Activated naive CD8-positive, alpha-beta T cell treated with anti-CD3 and anti-CD28 coated beads, Interleukin-2, amount 50 U/mL, for 24 hours (primary cell): ENCODE results near the gene LMNTD2.
"Not testable (repeated sequence)": the region's sequence is repeated elsewhere in the genome, so short reads cannot be mapped to it uniquely, and the experiment has no call there.

Experiments
- ATAC-seq: fragments of 150-1000 bp; cut with Tn5 transposase; one replicate; pipeline ENCODE4 v1.10.0; 2021
- DNase-seq: peaks from one replicate; pipeline ENCODE4 v3.0.0; 2021
- H3K27ac Mint-ChIP-seq: one replicate; pipeline ENCODE4 v1.8.0; 2021; ENCODE audit warnings: mild to moderate bottlenecking, mixed read lengths
- H3K27me3 Mint-ChIP-seq: one replicate; pipeline ENCODE4 v1.8.0; 2021; ENCODE audit warnings: mixed read lengths
- H3K36me3 Mint-ChIP-seq: one replicate; pipeline ENCODE4 v1.8.0; 2021; ENCODE audit warnings: low read depth, mixed read lengths
- H3K4me1 Mint-ChIP-seq: one replicate; pipeline ENCODE4 v1.8.0; 2021; ENCODE audit warnings: mixed read lengths
- H3K4me3 Mint-ChIP-seq: one replicate; pipeline ENCODE4 v1.8.0; 2021; ENCODE audit warnings: mild to moderate bottlenecking, moderate library complexity, mixed read lengths
- H3K9me3 Mint-ChIP-seq: one replicate; pipeline ENCODE4 v1.8.0; 2021; ENCODE audit warnings: mixed read lengths

Gene LMNTD2

DNA sequence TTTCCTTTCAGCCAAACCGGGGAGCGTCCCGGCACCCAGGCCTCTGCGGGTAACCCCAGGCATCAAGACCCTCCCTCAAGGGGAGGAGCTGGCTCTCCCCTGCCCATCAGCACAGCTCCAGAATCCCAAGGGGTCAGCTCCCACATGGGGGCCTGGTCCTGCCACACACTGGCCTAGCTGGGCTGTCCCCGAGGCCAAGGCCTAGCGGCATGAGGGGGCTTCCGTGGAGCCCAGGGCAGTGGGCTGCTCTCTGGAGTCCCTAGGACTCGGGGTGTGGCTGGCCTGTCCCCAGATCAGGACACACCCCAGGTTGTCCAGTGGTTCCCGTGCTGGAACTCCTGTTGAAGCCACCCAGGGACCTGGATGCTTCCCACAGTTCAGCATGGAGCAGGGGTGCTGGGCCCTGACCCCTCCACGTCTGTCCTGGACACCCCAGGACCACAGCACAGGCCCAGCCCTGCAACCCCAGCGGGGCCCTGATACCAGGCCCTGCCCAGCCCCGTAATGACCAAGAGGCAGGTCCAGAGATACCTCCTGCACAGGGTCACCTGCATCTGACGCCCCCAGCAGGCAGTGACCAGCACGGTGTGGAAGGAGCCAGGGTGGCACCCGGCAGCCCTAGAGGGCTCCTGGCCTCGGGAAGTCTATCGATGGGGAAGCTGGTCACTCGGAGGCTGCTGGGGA lies 30.7 kb downstream of the LMNTD2 start:
- H3K27me3 Mint-ChIP-seq, result no peaks in the 10 kb centered on the region
- no peak overlapping the region for H3K4me3 Mint-ChIP-seq
- no peaks in the 10 kb centered on the region for H3K9me3 Mint-ChIP-seq
- no peak overlapping the region for H3K27ac Mint-ChIP-seq
- no peak for DNase-seq
- no peak for ATAC-seq
- H3K36me3 Mint-ChIP-seq, result peaks cover 2% of the 10 kb centered on the region
- no peaks in the 10 kb centered on the region for H3K4me1 Mint-ChIP-seq

DNA sequence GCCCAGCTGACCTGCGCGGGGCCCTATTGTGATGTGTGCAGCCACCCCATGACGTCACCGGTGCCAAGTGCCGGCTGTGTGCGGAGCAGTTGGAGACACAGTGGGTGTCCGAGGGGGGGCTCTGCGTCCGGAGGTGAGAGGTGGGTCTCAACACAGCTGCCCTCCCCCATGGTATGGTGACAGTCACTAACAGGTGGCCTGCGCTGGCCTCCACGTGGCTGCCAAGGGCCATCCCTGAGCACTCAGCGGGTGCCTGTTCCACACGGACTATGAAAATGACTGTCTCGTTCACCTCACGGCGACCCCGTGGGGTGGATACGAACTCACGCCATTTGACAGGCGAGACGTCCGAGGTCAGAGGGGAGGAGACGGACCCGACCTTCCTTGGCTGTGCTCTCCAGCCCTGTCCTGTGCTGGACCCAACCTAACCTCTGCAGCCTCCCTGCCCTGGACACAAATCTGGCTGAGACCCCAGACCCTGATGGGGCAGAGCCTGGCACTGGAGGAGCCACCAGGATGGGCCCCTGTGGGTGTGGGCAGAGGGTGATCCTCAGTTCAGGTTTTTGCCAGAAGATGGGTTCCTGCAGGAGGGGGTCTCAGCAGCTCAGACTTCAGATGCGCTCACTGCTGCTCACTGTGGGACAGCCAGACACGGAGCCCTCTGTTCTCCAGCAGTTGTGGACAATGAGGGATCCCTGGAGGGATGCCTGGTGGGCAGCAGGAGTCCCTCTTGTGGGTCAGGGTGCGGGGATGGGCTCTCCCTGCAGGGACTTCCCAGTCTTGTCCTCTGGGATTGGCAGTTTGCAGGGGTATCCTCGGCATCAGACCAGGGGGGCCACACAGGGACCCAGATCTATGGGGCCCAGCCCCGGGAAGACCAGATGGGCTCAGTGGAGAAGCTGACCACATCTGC lies 31.5 kb downstream of the LMNTD2 start:
- Mint-ChIP-seq H3K9me3 (no peaks in the 10 kb centered on the region), H3K36me3 (peaks cover 2% of the 10 kb centered on the region), H3K27me3 (no peaks in the 10 kb centered on the region), H3K27ac (no peak overlapping the region), H3K4me3 (no peak overlapping the region), H3K4me1 (no peaks in the 10 kb centered on the region)
- ATAC-seq (no peak), DNase-seq (no peak)

DNA sequence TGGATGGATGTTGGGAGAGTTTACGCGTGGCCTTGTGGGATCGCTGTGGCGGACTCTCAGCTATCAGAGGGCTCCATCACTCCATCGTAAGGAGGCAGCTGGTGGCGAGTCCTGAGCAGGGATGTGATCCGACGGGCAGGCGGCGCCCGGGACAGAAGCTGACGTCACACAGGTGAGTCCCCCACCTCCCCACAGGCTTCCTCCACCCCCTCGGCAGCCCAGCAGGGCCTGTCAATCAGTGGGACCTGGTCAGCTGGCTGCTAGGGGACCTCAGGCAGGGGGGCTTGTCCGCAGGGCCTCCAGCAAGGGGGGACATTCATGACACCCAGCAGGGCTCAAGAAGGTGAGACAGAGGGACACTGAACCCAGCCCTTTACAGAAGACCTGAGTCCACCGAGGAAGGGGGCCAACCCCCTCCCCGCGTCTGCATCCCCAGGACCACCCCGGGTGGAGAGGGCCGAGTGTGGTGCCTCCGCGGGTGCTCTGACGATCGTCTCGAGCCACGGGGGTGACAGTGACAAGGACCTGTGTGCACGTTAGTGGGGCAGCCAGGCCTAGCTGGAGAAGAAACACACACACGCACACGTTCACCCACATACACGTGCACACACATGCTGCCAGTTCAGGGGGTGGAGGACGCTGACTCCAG lies 32.2 kb downstream of the LMNTD2 start:
- H3K9me3 Mint-ChIP-seq, result no peaks in the 10 kb centered on the region
- no peak overlapping the region for H3K4me3 Mint-ChIP-seq
- no peaks in the 10 kb centered on the region for H3K4me1 Mint-ChIP-seq
- DNase-seq (no peak), ATAC-seq (no peak)
- peaks cover 2% of the 10 kb centered on the region for H3K36me3 Mint-ChIP-seq
- no peaks in the 10 kb centered on the region for H3K27me3 Mint-ChIP-seq
- H3K27ac Mint-ChIP-seq, result no peak overlapping the region

DNA sequence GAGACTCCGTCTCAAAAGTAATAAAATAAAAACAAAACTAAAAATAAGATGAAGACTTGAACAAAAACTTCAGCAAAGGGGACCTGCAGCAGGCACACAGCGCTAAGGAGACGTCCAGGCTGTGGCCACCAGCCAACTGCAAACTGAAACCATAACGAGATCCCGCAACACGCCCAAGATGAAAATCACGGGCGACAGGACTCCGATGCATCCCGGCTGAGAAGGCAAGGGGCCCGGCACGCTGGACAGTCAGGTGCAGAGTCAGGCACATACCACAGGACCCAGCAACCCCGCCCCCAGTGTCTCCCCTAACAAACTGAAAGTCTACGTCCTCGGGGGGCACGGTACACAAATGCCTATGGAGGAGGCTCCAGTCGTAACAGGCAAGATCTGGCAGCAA lies 34.3 kb downstream of the LMNTD2 start:
- no peak overlapping the region for H3K4me3 Mint-ChIP-seq
- no peak overlapping the region for H3K27ac Mint-ChIP-seq
- DNase-seq (no peak), ATAC-seq (no peak)
- H3K36me3 Mint-ChIP-seq, result no peaks in the 10 kb centered on the region
- H3K9me3 Mint-ChIP-seq, result no peaks in the 10 kb centered on the region
- no peaks in the 10 kb centered on the region for H3K4me1 Mint-ChIP-seq
- no peaks in the 10 kb centered on the region for H3K27me3 Mint-ChIP-seq

GRCh38 chr11:521177-521688 lies 39.3 kb downstream of the LMNTD2 start:
- ATAC-seq, result no peak
- Mint-ChIP-seq H3K27ac (no peak overlapping the region), H3K27me3 (no peaks in the 10 kb centered on the region), H3K4me3 (no peak overlapping the region), H3K9me3 (peaks cover 7% of the 10 kb centered on the region), H3K4me1 (peaks cover 7% of the 10 kb centered on the region), H3K36me3 (peaks cover 12% of the 10 kb centered on the region)
- DNase-seq, result no peak

DNA sequence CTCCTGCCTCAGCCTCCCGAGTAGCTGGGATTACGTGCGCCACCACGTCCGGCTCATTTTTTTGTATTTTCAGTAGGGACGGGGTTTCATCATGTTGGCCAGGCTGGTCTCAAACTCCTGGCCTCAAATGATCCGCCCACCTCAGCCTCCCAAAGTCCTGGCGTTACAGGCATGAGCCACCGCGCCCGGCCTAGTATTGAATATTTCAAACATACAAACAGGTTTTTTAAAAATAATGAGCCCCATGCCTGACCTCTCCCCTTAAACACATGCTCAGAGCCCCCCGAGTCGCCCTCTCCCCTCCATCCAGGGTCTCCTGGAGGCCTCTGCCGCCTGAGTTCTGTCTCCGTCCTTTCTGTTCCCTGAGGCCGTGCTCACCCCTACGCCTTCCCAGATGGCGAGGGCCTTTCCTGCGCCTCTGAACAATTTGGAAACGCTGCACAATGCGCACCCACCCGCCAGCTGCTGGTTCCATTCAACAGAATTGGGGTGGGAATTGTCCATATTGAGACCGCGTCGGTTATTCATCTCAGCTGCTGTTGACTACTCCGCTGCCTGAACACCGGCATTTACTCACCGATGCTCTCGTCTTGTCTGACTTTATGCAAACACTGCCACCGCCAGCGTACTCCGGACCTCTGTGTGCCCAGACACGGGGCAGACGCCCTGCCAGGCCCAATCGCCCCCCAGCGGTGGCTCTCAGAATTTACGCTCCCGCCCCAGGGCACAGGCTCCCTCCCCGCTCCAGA lies 39.9 kb downstream of the LMNTD2 start:
- Mint-ChIP-seq H3K4me3 (no peak overlapping the region), H3K4me1 (peaks cover 7% of the 10 kb centered on the region), H3K27ac (no peak overlapping the region), H3K9me3 (peaks cover 7% of the 10 kb centered on the region), H3K27me3 (no peaks in the 10 kb centered on the region), H3K36me3 (peaks cover 12% of the 10 kb centered on the region)
- ATAC-seq, result no peak
- DNase-seq, result no peak

GRCh38 chr11:518463-519202 lies 41.9 kb downstream of the LMNTD2 start:
- peak overlapping the region; percentile 57 for H3K4me3 Mint-ChIP-seq
- H3K27ac Mint-ChIP-seq, result no peak overlapping the region
- peak; percentile 89 for DNase-seq

DNA sequence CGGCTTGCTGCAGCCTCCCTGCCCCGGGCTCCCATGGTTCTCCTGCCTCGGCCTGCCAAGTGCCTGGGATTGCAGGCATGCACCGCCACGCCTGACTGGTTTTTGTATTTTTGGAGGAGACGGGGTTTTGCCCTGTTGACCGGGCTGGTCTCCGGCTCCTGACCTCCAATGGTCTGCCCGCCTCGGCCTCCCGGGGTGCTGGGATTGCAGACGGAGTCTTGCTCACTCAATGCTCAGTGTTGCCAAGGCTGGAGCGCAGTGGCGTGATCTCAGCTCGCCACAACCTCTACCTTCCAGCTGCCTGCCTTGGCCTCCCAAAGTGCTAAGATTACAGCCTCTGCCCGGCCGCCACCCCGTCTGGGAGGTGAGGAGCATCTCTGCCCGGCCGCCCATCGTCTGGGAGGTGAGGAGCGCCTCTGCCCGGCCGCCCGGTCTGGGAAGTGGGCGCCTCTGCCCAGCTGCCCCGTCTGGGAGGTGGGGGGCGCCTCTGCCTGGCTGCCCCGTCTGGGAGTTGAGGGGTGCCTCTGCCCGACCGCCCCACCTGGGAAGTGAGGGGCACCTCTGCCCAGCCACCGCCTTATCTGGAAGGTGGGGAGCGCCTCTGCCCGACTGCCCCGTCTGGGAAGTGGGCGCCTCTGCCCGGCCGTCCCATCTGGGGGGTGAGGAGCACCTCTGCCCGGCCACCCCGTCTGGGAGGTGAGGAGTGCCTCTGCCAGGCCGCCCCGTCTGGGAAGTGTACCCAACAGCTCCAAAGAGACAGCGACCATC lies 43.4 kb downstream of the LMNTD2 start:
- not testable (repeated sequence) for ATAC-seq, DNase-seq, H3K9me3 Mint-ChIP-seq, H3K27me3 Mint-ChIP-seq, H3K4me1 Mint-ChIP-seq, H3K4me3 Mint-ChIP-seq, H3K27ac Mint-ChIP-seq
- peaks cover 22% of the 10 kb centered on the region for H3K36me3 Mint-ChIP-seq

More at GRCh38 chr11:518463-519202, 41.9 kb downstream of the LMNTD2 start:
- H3K27me3 Mint-ChIP-seq, result no peaks in the 10 kb centered on the region
- H3K36me3 Mint-ChIP-seq, result peaks cover 20% of the 10 kb centered on the region
- H3K9me3 Mint-ChIP-seq, result peaks cover 7% of the 10 kb centered on the region
- peak; percentile 94 for ATAC-seq
- H3K4me1 Mint-ChIP-seq, result peaks cover 7% of the 10 kb centered on the region

DNA sequence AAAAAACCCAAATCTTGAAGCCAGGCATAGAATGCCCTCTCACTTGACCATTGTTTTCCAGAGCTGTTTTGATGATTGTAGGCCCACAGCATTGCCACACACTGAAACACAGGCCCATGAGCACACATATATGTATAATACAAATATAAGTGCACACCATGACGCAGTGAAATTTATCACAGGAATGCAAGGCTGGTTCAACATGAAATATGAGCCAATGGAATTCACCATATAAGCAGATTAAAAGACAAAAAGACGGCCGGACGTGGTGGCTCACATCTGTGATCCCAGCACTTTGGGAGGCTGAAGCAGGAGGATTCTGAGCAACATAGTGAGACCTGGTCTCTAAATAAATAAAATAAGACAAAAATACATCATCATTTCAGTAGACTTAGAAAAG lies 44.1 kb downstream of the LMNTD2 start:
- Mint-ChIP-seq H3K4me3 (no peak overlapping the region), H3K4me1 (peaks cover 7% of the 10 kb centered on the region), H3K27me3 (no peaks in the 10 kb centered on the region), H3K9me3 (peaks cover 7% of the 10 kb centered on the region), H3K36me3 (peaks cover 25% of the 10 kb centered on the region), H3K27ac (no peak overlapping the region)
- ATAC-seq (no peak), DNase-seq (no peak)

- peaks cover 7% of the 10 kb centered on the region for H3K4me1 Mint-ChIP-seq
- H3K4me3 Mint-ChIP-seq, result no peak overlapping the region
- H3K9me3 Mint-ChIP-seq, result peaks cover 7% of the 10 kb centered on the region
- ATAC-seq (no peak), DNase-seq (no peak)
- no peak overlapping the region for H3K27ac Mint-ChIP-seq
- H3K36me3 Mint-ChIP-seq, result peaks cover 28% of the 10 kb centered on the region
- H3K27me3 Mint-ChIP-seq, result no peaks in the 10 kb centered on the region
These were observed 45.4 kb downstream of the LMNTD2 start for GRCh38 chr11:515131-515530.

DNA sequence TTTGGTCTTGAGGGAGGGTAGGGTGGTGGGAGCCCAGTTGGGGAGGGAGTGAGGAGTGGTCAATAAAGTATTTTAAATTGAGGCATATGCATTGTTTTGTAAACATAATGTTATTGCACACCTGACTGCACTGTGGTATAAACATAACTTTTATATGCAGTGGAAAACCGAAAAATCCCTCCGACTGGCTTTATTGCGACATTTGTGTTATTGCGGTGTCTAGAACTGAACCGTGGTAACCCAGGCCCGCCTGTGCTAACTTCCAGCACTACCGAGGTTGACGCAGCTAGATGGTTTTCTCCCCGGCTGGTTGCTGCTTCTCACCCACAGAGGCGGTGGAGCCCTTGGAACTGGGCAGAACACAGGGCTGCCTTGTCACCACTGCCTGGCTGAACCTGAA lies 45.9 kb downstream of the LMNTD2 start:
- H3K27me3 Mint-ChIP-seq, result no peaks in the 10 kb centered on the region
- no peak overlapping the region for H3K4me3 Mint-ChIP-seq
- H3K4me1 Mint-ChIP-seq, result peaks cover 7% of the 10 kb centered on the region
- ATAC-seq (no peak), DNase-seq (no peak)
- H3K9me3 Mint-ChIP-seq, result peaks cover 7% of the 10 kb centered on the region
- no peak overlapping the region for H3K27ac Mint-ChIP-seq
- peaks cover 33% of the 10 kb centered on the region for H3K36me3 Mint-ChIP-seq

DNA sequence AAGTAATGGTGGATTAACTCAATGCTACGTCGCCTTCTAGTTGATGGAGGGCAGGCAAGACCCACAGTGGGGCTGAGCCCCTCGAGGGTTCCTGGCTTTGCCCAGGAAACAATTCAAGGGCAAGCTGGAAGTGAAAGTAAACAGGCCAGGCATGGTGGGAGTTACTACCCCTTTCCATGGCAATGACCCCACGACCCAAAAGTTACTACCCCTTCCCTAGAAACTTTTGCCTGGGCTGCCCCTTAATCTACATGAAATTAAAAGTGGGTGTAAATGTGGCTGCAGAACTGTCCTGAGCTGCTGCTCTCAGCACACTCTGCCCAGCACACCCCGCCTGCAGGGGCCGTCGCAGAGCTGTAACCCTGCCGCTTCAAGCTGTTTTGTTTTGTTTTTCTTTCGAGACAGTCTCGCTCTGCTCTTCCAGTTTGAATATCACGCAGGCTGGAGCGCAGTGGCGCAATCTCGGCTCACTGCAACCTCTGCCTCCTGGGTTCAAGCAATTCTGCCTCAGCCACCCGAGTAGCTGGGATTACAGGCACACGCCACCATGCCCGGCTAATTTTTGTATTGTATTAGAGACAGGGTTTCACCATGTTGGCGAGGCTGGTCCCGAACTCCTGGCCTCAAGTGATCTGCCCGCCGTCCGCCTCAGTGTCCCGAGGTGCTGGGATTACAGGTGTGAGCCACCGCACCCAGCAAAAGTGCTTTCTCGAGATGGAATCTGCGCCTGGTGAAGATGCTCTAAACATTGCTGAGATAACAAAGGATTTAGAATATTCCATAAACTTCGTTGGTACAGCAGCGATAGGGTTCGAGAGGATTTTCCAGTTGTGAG lies 47.6 kb downstream of the LMNTD2 start:
- Mint-ChIP-seq H3K27me3 (no peaks in the 10 kb centered on the region), H3K4me3 (no peak overlapping the region), H3K36me3 (peaks cover 36% of the 10 kb centered on the region), H3K27ac (no peak overlapping the region), H3K4me1 (peaks cover 8% of the 10 kb centered on the region), H3K9me3 (peaks cover 7% of the 10 kb centered on the region)
- DNase-seq, result no peak
- ATAC-seq, result no peak
